GM21526 (cell line): ENCODE measurements around the gene DGKD.

Source experiments
- ATAC-seq: cut with Tn5 transposase; IDR thresholded peaks from one replicate; pipeline ENCODE4 v1.9.1; 2021; ENCODE audit warnings: moderate library complexity; ENCODE audit not compliant: unreplicated experiment, low FRiP score

Gene DGKD

GRCh38 chr2:233423552-233423860, 69.2 kb downstream of the DGKD start:
- no peak for ATAC-seq

GRCh38 chr2:233424154-233424951, 70.1 kb downstream of the DGKD start:
- ATAC-seq: no peak

- no peak for ATAC-seq
Observed at GRCh38 chr2:233426619-233427342, 72.5 kb downstream of the DGKD start.

GRCh38 chr2:233428008-233428407, 73.7 kb downstream of the DGKD start:
- ATAC-seq: no peak

- no peak for ATAC-seq
Observed at GRCh38 chr2:233428438-233428837, 74.1 kb downstream of the DGKD start.

GRCh38 chr2:233429175-233429897, 75.0 kb downstream of the DGKD start:
- no peak for ATAC-seq

- ATAC-seq: no peak
Observed at GRCh38 chr2:233430081-233430480, 75.8 kb downstream of the DGKD start.

- ATAC-seq: no peak
Observed at GRCh38 chr2:233430651-233431050, 76.4 kb downstream of the DGKD start.

- no peak for ATAC-seq
Observed at GRCh38 chr2:233433029-233433428, 78.7 kb downstream of the DGKD start.

GRCh38 chr2:233433794-233434193, 79.5 kb downstream of the DGKD start:
- ATAC-seq: no peak

- no peak for ATAC-seq
Observed at GRCh38 chr2:233434666-233435330, 80.5 kb downstream of the DGKD start.

GRCh38 chr2:233435436-233436190, 81.3 kb downstream of the DGKD start:
- ATAC-seq: no peak

GRCh38 chr2:233436191-233436581, 81.9 kb downstream of the DGKD start:
- ATAC-seq: no peak

- no peak for ATAC-seq
Observed at GRCh38 chr2:233436691-233437438, 82.6 kb downstream of the DGKD start.

- no peak for ATAC-seq
Observed at GRCh38 chr2:233437439-233437955, 83.2 kb downstream of the DGKD start.

GRCh38 chr2:233438573-233439147, 84.4 kb downstream of the DGKD start:
- no peak for ATAC-seq

- ATAC-seq: no peak
Observed at GRCh38 chr2:233439191-233439590, 84.9 kb downstream of the DGKD start.

GRCh38 chr2:233440314-233440713, 86.0 kb downstream of the DGKD start:
- no peak for ATAC-seq

- no peak for ATAC-seq
Observed at GRCh38 chr2:233440714-233441113, 86.4 kb downstream of the DGKD start.
